Type B pancreatic cell (in vitro differentiated cells): ENCODE measurements around the gene DNAH14. TPM values are rescaled to one million over a fixed set of nuclear protein-coding genes. Genes with fewer than 3 reads are reported as not detected.

Experiments used
- DNase-seq: peaks from one replicate; pipeline ENCODE4 v3.0.0; 2021; ENCODE audit warnings: mixed read lengths; ENCODE audit not compliant: unreplicated experiment; ENCODE audit errors: extremely low spot score
- H3K27ac Mint-ChIP-seq: 2 replicates; pipeline ENCODE4 v1.8.0; 2021; ENCODE audit warnings: mild to moderate bottlenecking, mixed read lengths
- H3K27me3 Mint-ChIP-seq: 2 replicates; pipeline ENCODE4 v1.8.0; 2021; ENCODE audit warnings: mixed read lengths
- H3K36me3 Mint-ChIP-seq: 2 replicates; pipeline ENCODE4 v1.8.0; 2021; ENCODE audit warnings: mixed read lengths
- H3K4me1 Mint-ChIP-seq: one replicate; pipeline ENCODE4 v1.8.0; 2021; ENCODE audit warnings: mixed read lengths; ENCODE audit not compliant: unreplicated experiment
- H3K4me3 Mint-ChIP-seq: 2 replicates; pipeline ENCODE4 v1.8.0; 2021; ENCODE audit warnings: mild to moderate bottlenecking, mixed read lengths
- H3K9me3 Mint-ChIP-seq: 2 replicates; pipeline ENCODE4 v1.8.0; 2021; ENCODE audit warnings: mixed read lengths
- CTCF ChIP-seq: fragments of 200-600 bp; sonication (generic); conservative IDR thresholded peaks from 2 replicates; pipeline ENCODE4 v1.5.0; 2021; ENCODE audit warnings: antibody characterized with exemption, mild to moderate bottlenecking
- total RNA-seq: library from RNA; stranded (reverse); gene quantifications from 2 replicates; pipeline ENCODE4 v1.2.1, GENCODE V29; 2021; ENCODE audit warnings: low replicate concordance

Gene DNAH14
- total RNA-seq, 1 donor from 2014 or later = 42.1 TPM

GRCh38 chr1:225259542-225259941, 330.1 kb downstream of the DNAH14 start:
- Mint-ChIP-seq H3K27me3 (no peaks in the 10 kb centered on the region), H3K4me3 (no peak overlapping the region), H3K4me1 (no peaks in the 10 kb centered on the region), H3K27ac (no peak overlapping the region), H3K36me3 (no peaks in the 10 kb centered on the region), H3K9me3 (no peaks in the 10 kb centered on the region)
- DNase-seq = no peak
- TF ChIP-seq CTCF = no peak

- TF ChIP-seq CTCF = no peak
- no peak for DNase-seq
- H3K9me3 Mint-ChIP-seq = no peaks in the 10 kb centered on the region
- H3K4me1 Mint-ChIP-seq = no peaks in the 10 kb centered on the region
- H3K27me3 Mint-ChIP-seq = no peaks in the 10 kb centered on the region
- H3K4me3 Mint-ChIP-seq = no peak overlapping the region
- no peaks in the 10 kb centered on the region for H3K36me3 Mint-ChIP-seq
- H3K27ac Mint-ChIP-seq = no peak overlapping the region
These were observed 330.8 kb downstream of the DNAH14 start for GRCh38 chr1:225260319-225260718.

GRCh38 chr1:225277445-225277844, 348.0 kb downstream of the DNAH14 start:
- Mint-ChIP-seq H3K27me3 (no peaks in the 10 kb centered on the region), H3K4me1 (no peaks in the 10 kb centered on the region), H3K27ac (no peak overlapping the region), H3K36me3 (no peaks in the 10 kb centered on the region), H3K4me3 (no peak overlapping the region), H3K9me3 (no peaks in the 10 kb centered on the region)
- TF ChIP-seq CTCF = no peak
- no peak for DNase-seq

- no peak for DNase-seq
- no peaks in the 10 kb centered on the region for H3K4me1 Mint-ChIP-seq
- TF ChIP-seq CTCF = no peak
- H3K9me3 Mint-ChIP-seq = no peaks in the 10 kb centered on the region
- no peaks in the 10 kb centered on the region for H3K27me3 Mint-ChIP-seq
- no peaks in the 10 kb centered on the region for H3K36me3 Mint-ChIP-seq
- H3K27ac Mint-ChIP-seq = no peak overlapping the region
- no peak overlapping the region for H3K4me3 Mint-ChIP-seq
These were observed 351.1 kb downstream of the DNAH14 start for GRCh38 chr1:225280563-225280962.

- Mint-ChIP-seq H3K36me3 (peaks cover 4% of the 10 kb centered on the region), H3K4me3 (no peak overlapping the region), H3K9me3 (peaks cover 5% of the 10 kb centered on the region), H3K27ac (no peak overlapping the region), H3K27me3 (no peaks in the 10 kb centered on the region), H3K4me1 (no peaks in the 10 kb centered on the region)
- TF ChIP-seq CTCF = no peak
- no peak for DNase-seq
These were observed 360.8 kb downstream of the DNAH14 start for GRCh38 chr1:225290244-225290643.

- DNase-seq = no peak
- H3K9me3 Mint-ChIP-seq = peaks cover 8% of the 10 kb centered on the region
- no peaks in the 10 kb centered on the region for H3K4me1 Mint-ChIP-seq
- TF ChIP-seq CTCF = no peak
- no peak overlapping the region for H3K27ac Mint-ChIP-seq
- H3K36me3 Mint-ChIP-seq = peaks cover 4% of the 10 kb centered on the region
- no peak overlapping the region for H3K4me3 Mint-ChIP-seq
- no peaks in the 10 kb centered on the region for H3K27me3 Mint-ChIP-seq
These were observed 370.1 kb downstream of the DNAH14 start for GRCh38 chr1:225299624-225300023.
